ENCODE data around the gene PI4KB.

Gene PI4KB

DNA sequence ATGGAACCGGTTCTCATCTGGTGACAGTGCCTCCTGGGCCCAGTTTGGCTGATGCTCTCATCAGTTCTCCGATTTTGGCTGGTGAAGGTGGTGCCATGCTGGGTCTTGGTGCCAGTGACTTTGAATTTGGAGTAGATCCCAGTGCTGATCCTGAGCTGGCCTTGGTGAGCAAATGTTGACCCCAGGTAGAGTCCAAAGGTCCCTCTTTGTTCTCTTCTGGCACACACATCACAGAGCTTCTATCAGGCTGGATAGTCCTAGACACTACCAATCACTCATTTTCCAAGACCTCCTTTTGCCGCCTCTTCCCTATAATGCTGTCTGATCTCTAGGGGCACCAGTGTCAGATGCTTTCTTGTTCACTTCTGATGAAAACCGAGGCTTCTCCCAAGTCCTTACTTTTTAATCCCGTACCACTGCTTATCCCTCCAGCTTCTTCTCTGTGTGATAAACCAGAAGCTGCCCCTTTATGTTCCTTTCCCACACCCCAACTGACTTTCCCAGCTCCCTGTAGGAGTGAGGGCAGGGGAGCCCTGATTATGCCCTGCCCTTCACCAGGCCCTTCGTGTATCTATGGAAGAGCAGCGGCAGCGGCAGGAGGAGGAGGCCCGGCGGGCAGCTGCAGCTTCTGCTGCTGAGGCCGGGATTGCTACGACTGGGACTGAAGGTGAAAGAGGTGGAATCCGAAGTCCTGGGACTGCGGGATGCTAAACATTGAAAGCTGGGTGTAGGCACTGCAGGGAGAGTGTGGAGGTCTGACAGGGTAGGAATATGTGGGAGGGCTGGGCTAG, 61.6 kb downstream of the PI4KB start:
- no peak for DNase-seq
- TF ChIP-seq POLR2A (IDR thresholded peaks at IDR 0.05; ENCODE audit: low read length) (no peak), GATA1 (IDR thresholded peaks at IDR 0.05; ENCODE audit: low read depth, low read length) (no peak)

DNA sequence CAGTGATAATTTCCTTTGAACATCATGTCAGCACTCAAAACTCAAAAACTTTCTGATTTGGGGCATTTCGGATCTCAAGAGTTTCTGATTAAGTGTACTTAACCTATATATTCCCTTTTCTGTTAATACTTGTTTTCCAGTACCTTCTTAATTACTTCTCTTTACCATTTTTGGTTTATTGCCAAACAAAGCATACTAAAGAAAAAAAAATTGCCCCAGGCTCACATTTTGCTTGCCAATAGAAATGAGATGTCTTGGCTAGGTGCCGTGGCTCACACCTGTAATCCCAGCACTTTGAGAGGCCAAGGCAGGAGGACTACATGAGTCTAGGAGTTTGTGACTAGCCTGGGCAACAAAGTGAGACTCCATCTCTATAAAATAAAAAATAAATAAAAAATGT, 67.9 kb downstream of the PI4KB start:
- no peak for DNase-seq
- TF ChIP-seq POLR2A (IDR thresholded peaks at IDR 0.05; ENCODE audit: low read length), result no peak
- no peak for TF ChIP-seq GATA1 (IDR thresholded peaks at IDR 0.05; ENCODE audit: low read depth, low read length)

DNA sequence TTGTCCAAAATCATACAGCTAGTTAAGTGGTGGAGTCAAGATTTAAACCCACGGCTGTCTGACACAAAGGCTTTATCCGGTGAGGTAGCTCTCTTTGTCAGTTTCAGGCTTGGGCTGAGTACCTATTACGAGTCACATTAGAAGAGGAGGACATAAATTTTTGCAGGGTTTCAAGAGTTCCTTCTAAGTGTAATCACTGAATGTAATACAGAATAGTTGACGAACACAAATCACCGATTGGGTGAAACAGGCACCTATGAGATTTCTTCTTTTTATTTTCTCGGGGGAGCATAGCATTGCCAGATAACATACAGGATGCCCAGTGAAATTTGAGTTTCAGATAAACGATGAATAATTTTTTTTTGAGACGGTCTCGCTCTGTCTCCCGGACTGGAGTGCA, 71.8 kb downstream of the PI4KB start:
- no peak for TF ChIP-seq GATA1 (IDR thresholded peaks at IDR 0.05; ENCODE audit: low read depth, low read length)
- TF ChIP-seq POLR2A (IDR thresholded peaks at IDR 0.05; ENCODE audit: low read length), result no peak
- DNase-seq, result peak; percentile 17 to 51

DNA sequence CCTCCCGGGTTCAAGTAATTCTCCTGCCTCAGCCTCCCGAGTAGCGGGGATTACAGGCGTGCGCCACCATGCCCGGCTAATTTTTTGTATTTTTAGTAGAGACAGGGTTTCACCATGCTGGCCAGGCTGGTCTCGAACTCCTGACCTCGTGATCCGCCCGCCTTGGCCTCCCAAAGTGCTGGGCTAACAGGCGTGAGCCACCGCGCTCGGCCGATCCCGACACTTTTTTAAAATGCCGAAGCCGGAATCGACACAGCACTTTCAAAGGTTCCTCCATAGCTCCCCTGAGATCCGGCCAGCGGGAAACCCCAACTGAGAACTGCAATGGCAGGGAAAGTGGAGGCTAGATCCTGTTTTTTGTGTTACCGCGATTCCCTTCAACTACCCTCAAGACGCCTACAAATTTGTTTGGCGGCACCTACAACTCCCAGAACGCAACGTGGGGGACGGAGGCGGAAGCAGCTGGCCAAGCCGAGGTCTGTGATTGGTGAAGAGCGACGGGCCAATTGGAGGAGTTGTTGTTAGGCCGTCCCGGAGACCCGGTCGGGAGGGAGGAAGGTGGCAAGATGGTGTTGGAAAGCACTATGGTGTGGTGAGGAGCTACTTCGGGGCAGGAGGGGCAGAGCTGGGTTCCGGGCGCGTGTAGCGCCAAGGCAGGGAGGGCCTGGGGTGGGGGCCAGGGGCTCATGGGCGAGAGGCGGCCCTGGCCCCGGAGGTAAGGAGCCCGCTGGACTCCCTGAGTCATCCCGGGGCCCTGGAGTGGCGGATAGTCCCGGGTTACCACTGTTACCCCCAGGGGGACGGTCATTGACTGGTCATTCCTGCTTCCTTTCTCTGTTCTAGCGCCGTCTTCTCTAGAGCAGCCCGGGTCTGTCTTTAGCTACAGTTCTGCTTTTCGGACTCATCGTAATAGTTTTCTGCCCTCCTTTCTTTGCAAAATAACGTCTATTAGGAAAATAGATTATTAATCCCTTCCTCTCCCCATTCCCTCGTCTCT, 72.7 kb downstream of the PI4KB start, which contains the start of gene PSMD4:
PSMD4 (plus strand) TSS at position 518 of the 997 bp plus-strand sequence; CDS start at position 567, 49 bp downstream.
- TF ChIP-seq POLR2A (IDR thresholded peaks at IDR 0.05; ENCODE audit: low read length) (peak; percentile 92), GATA1 (IDR thresholded peaks at IDR 0.05; ENCODE audit: low read depth, low read length) (no peak)
- DNase-seq, result peak; percentile 98

DNA sequence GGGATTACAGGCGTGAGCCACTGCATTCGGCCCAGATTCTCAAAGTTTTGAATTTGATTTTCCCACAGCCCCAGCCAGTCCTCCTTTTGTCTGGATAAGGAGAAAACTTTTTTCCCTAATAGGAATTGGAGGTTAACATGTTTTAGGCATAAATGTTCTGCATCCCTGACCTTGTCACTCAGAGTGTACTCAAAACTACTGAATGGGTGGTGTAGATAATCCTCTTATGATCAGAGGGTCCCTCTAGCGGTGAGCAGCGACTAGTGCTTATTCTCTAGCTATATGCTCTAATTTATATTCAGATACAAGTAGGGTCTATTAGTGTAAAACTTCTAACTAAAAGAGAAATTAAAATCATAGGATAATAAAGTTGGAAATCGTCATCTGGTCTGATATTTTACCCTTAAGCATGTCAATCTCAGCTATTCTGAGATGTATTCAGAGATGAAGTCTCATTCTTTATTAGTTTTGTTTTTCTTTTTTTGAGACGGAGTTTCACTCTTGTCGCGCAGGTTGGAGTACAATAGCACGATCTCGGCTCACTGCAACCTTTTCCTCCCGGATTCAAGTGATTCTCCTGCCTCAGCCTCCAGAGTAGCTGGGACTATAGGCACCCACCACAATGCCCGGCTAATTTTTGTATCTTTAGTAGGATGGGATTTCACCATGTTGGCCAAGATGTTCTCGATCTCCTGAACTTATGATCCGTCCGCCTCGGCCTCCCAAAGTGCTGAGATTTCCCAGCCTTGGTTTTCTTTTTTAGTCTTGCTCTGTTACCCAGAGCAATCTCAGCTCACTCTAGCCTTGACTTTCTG, 75.4 kb downstream of the PI4KB start:
- DNase-seq, result peak; percentile 86 to 89
- TF ChIP-seq POLR2A (IDR thresholded peaks at IDR 0.05; ENCODE audit: low read length) (no peak), GATA1 (IDR thresholded peaks at IDR 0.05; ENCODE audit: low read depth, low read length) (no peak)

DNA sequence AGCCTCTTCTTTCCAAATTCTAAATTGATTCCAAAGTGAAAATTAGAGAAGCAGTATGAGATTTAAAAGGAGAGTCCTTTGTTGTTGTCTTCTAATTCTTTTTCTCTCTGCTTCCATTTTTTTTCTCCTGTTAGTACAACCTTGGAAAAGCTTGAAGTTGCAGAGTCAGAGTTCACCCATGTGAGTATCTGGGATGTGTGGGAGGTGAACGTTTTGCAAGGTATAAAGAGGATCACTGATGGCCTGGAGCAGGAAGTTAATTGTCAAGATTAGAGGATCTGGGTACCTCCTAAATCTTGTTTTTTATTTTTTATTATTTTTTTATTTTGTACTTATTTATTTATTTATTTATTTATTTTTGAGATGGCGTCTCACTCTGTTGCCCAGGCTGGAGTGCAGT, 80.4 kb downstream of the PI4KB start:
- no peak for DNase-seq
- TF ChIP-seq GATA1 (IDR thresholded peaks at IDR 0.05; ENCODE audit: low read depth, low read length) (no peak), POLR2A (IDR thresholded peaks at IDR 0.05; ENCODE audit: low read length) (no peak)

DNA sequence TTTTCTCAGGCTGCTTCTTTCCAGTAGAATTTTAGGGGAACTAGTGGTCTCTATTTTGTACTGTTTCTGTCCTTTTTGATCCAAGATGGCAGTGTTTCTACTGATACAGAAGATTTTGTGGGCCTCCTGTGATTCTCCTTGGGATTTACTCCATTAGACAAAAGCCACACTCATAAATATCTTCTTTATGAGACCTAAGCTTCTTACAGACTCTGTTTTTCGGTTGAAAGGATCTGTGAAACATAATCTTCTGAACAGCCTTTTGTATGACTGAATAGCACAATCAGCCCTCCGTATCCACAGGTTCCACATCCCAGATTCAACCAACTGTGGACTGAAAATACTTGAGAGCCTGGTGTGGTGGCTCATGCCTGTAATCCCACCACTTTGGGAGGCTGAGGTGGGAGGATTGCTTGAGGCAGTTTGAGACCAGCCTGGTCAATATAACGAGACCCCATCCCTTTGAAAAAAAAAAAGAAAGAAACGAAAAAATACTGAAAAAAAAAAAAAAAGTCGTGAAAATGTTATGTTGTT, 83.5 kb downstream of the PI4KB start:
- no peak for TF ChIP-seq POLR2A (IDR thresholded peaks at IDR 0.05; ENCODE audit: low read length)
- TF ChIP-seq GATA1 (IDR thresholded peaks at IDR 0.05; ENCODE audit: low read depth, low read length), result no peak
- no peak for DNase-seq

DNA sequence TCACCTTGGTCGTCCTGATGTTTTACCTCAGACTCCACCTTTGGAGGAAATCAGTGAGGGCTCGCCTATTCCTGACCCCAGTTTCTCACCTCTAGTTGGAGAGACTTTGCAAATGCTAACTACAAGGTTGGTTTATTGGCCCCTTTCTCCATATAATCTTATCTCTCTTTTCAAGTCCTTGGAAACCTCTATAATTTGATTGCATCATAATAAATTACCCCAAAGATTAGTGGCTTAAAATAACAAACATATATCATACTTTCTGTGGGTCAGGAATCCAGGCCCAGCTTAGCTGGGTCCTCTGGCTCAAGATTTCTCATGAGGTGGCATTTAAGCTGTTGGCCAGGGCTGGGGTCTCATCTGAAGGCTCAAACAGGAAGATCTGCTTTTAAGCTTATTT, 84.8 kb downstream of the PI4KB start:
- TF ChIP-seq GATA1 (IDR thresholded peaks at IDR 0.05; ENCODE audit: low read depth, low read length), result no peak
- DNase-seq, result no peak
